H9 (cell line): Measurements from ENCODE around the gene ACSM3. TPM values are rescaled to one million over a fixed set of nuclear protein-coding genes. Genes with fewer than 3 reads are reported as not detected.

Experiments
- DNase-seq: peaks from one replicate; pipeline ENCODE4 v3.0.0-alpha.2; 2017
- H2AFZ ChIP-seq: one replicate; pipeline ENCODE4 v1.6.1; 2013; ENCODE audit warnings: mild to moderate bottlenecking, low read length, control low read depth, moderate library complexity
- H2AK5ac ChIP-seq: 2 replicates; pipeline ENCODE4 v1.6.1; 2013; ENCODE audit warnings: low read length, control low read depth, mixed read lengths; ENCODE audit not compliant: insufficient read length
- H2BK120ac ChIP-seq: one replicate; pipeline ENCODE4 v1.6.1; 2013; ENCODE audit warnings: low read depth, mild to moderate bottlenecking, low read length, control low read depth, inconsistent platforms; ENCODE audit not compliant: poor library complexity, severe bottlenecking
- H2BK12ac ChIP-seq: 2 replicates; pipeline ENCODE4 v1.6.1; 2013; ENCODE audit warnings: low read length, control low read depth, mixed read lengths, low read depth; ENCODE audit not compliant: insufficient read length
- H2BK15ac ChIP-seq: 2 replicates; pipeline ENCODE4 v1.6.1; 2013; ENCODE audit warnings: low read depth, low read length, control low read depth
- H2BK20ac ChIP-seq: one replicate; pipeline ENCODE4 v1.6.1; 2013; ENCODE audit warnings: low read depth, mild to moderate bottlenecking, low read length, control low read depth, inconsistent platforms; ENCODE audit not compliant: poor library complexity, severe bottlenecking
- H2BK5ac ChIP-seq: 2 replicates; pipeline ENCODE4 v1.6.1; 2013; ENCODE audit warnings: low read length, control low read depth, mixed read lengths; ENCODE audit not compliant: insufficient read length
- H3K14ac ChIP-seq: 2 replicates; pipeline ENCODE4 v1.6.1; 2013; ENCODE audit warnings: low read length, control low read depth; ENCODE audit not compliant: insufficient read depth
- H3K18ac ChIP-seq: 2 replicates; pipeline ENCODE4 v1.6.1; 2013; ENCODE audit warnings: low read depth, mild to moderate bottlenecking, mixed read lengths, low read length, control low read depth; ENCODE audit not compliant: insufficient read length
- H3K23ac ChIP-seq: 2 replicates; pipeline ENCODE4 v1.6.1; 2013; ENCODE audit warnings: low read length, control low read depth, mixed read lengths, low read depth; ENCODE audit not compliant: insufficient read length
- H3K23me2 ChIP-seq: 2 replicates; pipeline ENCODE4 v1.6.1; 2013; ENCODE audit warnings: low read depth, mild to moderate bottlenecking, mixed read lengths, low read length, control low read depth; ENCODE audit not compliant: insufficient read length, poor library complexity, severe bottlenecking
- H3K27ac ChIP-seq: 2 replicates; pipeline ENCODE4 v1.5.1; 2013; ENCODE audit warnings: low read length, control low read depth, mixed read lengths, low read depth; ENCODE audit not compliant: insufficient read length
- H3K27me3 ChIP-seq: 2 replicates; pipeline ENCODE4 v1.6.1; 2013; ENCODE audit warnings: low read length, control low read depth, inconsistent platforms; ENCODE audit not compliant: insufficient read depth
- H3K4ac ChIP-seq: 2 replicates; pipeline ENCODE4 v1.6.1; 2013; ENCODE audit warnings: low read depth, mild to moderate bottlenecking, control low read depth, inconsistent platforms, low read length, moderate library complexity
- H3K4me1 ChIP-seq: 2 replicates; pipeline ENCODE4 v1.6.1; 2013; ENCODE audit warnings: low read length, control low read depth, inconsistent platforms; ENCODE audit not compliant: insufficient read depth
- H3K4me2 ChIP-seq: 2 replicates; pipeline ENCODE4 v1.6.1; 2013; ENCODE audit warnings: low read length, control low read depth, mixed read lengths; ENCODE audit not compliant: insufficient read length, insufficient read depth
- H3K56ac ChIP-seq: 2 replicates; pipeline ENCODE4 v1.6.1; 2013; ENCODE audit warnings: low read depth, mild to moderate bottlenecking, mixed read lengths, low read length, control low read depth; ENCODE audit not compliant: insufficient read length
- H3K79me1 ChIP-seq: 2 replicates; pipeline ENCODE4 v1.6.1; 2013; ENCODE audit warnings: low read depth, mild to moderate bottlenecking, moderate library complexity, low read length, control low read depth, inconsistent platforms; ENCODE audit not compliant: insufficient read depth, poor library complexity, severe bottlenecking
- H3K79me2 ChIP-seq: 2 replicates; pipeline ENCODE4 v1.6.1; 2013; ENCODE audit warnings: low read length, control low read depth, inconsistent platforms; ENCODE audit not compliant: insufficient read depth
- H3K9ac ChIP-seq: 2 replicates; pipeline ENCODE4 v1.6.1; 2013; ENCODE audit warnings: low read length, control low read depth, mixed read lengths; ENCODE audit not compliant: insufficient read length; ENCODE audit errors: extremely low read depth
- H3K9me3 ChIP-seq: one replicate; pipeline ENCODE4 v1.6.1; 2013; ENCODE audit warnings: low read depth, low read length, inconsistent platforms; ENCODE audit not compliant: control insufficient read depth
- H3T11ph ChIP-seq: one replicate; pipeline ENCODE4 v1.6.1; 2013; ENCODE audit warnings: mild to moderate bottlenecking, low read length, control low read depth, inconsistent platforms
- H4K20me1 ChIP-seq: one replicate; pipeline ENCODE4 v1.6.1; 2013; ENCODE audit not compliant: control insufficient read depth, insufficient read length, insufficient read depth
- H4K5ac ChIP-seq: 2 replicates; pipeline ENCODE4 v1.6.1; 2013; ENCODE audit warnings: low read depth, mild to moderate bottlenecking, mixed read lengths, low read length, control low read depth; ENCODE audit not compliant: insufficient read length
- H4K8ac ChIP-seq: replicated peaks from 2 replicates; pipeline ENCODE4 v1.6.1; 2013; ENCODE audit warnings: low read length, control low read depth, mixed read lengths, low read depth; ENCODE audit not compliant: insufficient read length
- H4K91ac ChIP-seq: 2 replicates; pipeline ENCODE4 v1.6.1; 2013; ENCODE audit warnings: low read depth, mild to moderate bottlenecking, moderate library complexity, mixed read lengths, low read length, control low read depth; ENCODE audit not compliant: insufficient read length
- H3K27ac Mint-ChIP-seq, 3 experiments: 2 replicates in 2 of 3; 3 replicates in 1 of 3; pipeline ENCODE4 v1.8.0; 2020 to 2021; ENCODE audit warnings: mixed read lengths in 3 of 3, mild to moderate bottlenecking in 1 of 3, moderate library complexity in 1 of 3
- H3K27me3 Mint-ChIP-seq: 2 replicates; pipeline ENCODE4 v1.8.0; 2021; ENCODE audit warnings: low read depth, mild to moderate bottlenecking, moderate library complexity, mixed read lengths
- H3K36me3 Mint-ChIP-seq, 3 experiments: 2 replicates in 2 of 3; 3 replicates in 1 of 3; pipeline ENCODE4 v1.8.0; 2020 to 2021; ENCODE audit warnings: low read depth in 3 of 3, mixed read lengths in 3 of 3; ENCODE audit not compliant: insufficient read depth in 1 of 3
- H3K4me1 Mint-ChIP-seq, 2 experiments: 2 replicates each; pipeline ENCODE4 v1.8.0; 2020; ENCODE audit warnings: mixed read lengths in 2 of 2
- H3K4me3 Mint-ChIP-seq, 2 experiments: 2 replicates in 1 of 2; 3 replicates in 1 of 2; pipeline ENCODE4 v1.8.0; 2020 to 2021; ENCODE audit warnings: mild to moderate bottlenecking in 2 of 2, mixed read lengths in 2 of 2, moderate library complexity in 1 of 2
- H3K9me3 Mint-ChIP-seq, 2 experiments: 2 replicates in 1 of 2; 3 replicates in 1 of 2; pipeline ENCODE4 v1.8.0; 2020; ENCODE audit warnings: mild to moderate bottlenecking in 2 of 2, mixed read lengths in 2 of 2, moderate library complexity in 1 of 2
- CTCF ChIP-seq: fragments of 200-600 bp; sonication (generic); conservative IDR thresholded peaks from 3 replicates; pipeline ENCODE4 v1.8.0; 2021; ENCODE audit warnings: antibody characterized with exemption, mild to moderate bottlenecking
- WGBS: extraction: QIAGEN DNeasy Blood & Tissue Kit; methylation state at CpG from one replicate; pipeline ENCODE4 v1.1.7; 2013; ENCODE audit warnings: missing lambda C conversion rate, low lambda C conversion rate, mixed read lengths; ENCODE audit not compliant: insufficient read length; ENCODE audit errors: extremely low coverage; 5-methylcytosine and 5-hydroxymethylcytosine counted together
- total RNA-seq: library from RNA; stranded (reverse); gene quantifications from 2 replicates; pipeline ENCODE4 v1.2.1, GENCODE V29; 2021

ACSM3 gene
- total RNA-seq, 1 experiment from 2014 or later, result 3.1 TPM

- H2AK5ac ChIP-seq, result no peak overlapping the region
- no peak overlapping the region for H3K9ac ChIP-seq
- no peak overlapping the region for H3T11ph ChIP-seq
- H3K27me3 Mint-ChIP-seq, result peaks cover 4% of the 10 kb centered on the region
- WGBS, result no CpG with 5 or more reads among the region's 7 CpGs
- H3K36me3 Mint-ChIP-seq, result peaks cover 0 to 11% (median 6%) of the 10 kb centered on the region in 3 experiments; a peak in 4 of 7 replicates
- H2BK20ac ChIP-seq, result no peak overlapping the region
- no peak overlapping the region for H3K23ac ChIP-seq
- no peaks in the 10 kb centered on the region for H3K27me3 ChIP-seq
- no peak overlapping the region for H3K4me2 ChIP-seq
- H3K27ac ChIP-seq, result no peak overlapping the region
- H2BK15ac ChIP-seq, result no peak overlapping the region
- no peaks in the 10 kb centered on the region for H4K20me1 ChIP-seq
- no peak overlapping the region for H4K91ac ChIP-seq
- no peaks in the 10 kb centered on the region for H3K79me1 ChIP-seq
- peaks cover 5% of the 10 kb centered on the region for H3K23me2 ChIP-seq
- H3K4ac ChIP-seq, result no peak overlapping the region
- peaks cover 26 to 29% of the 10 kb centered on the region in 2 experiments for H3K9me3 Mint-ChIP-seq
- no peak overlapping the region for H3K14ac ChIP-seq
- no peak for DNase-seq
- no peak overlapping the region for H3K4me3 Mint-ChIP-seq
- H4K8ac ChIP-seq, result no peak overlapping the region
- H2AFZ ChIP-seq, result no peak overlapping the region
- no peak for TF ChIP-seq CTCF
- H2BK120ac ChIP-seq, result no peak overlapping the region
- no peaks in the 10 kb centered on the region; the same call in 1 of the 2 replicates for H3K4me1 ChIP-seq
- H2BK5ac ChIP-seq, result no peak overlapping the region
- no peak overlapping the region for H2BK12ac ChIP-seq
- H3K79me2 ChIP-seq, result peaks cover 9% of the 10 kb centered on the region; the same call in 1 of the 2 replicates
- H3K9me3 ChIP-seq, result no peaks in the 10 kb centered on the region
- H3K4me1 Mint-ChIP-seq, result peaks cover 7 to 8% of the 10 kb centered on the region in 2 experiments
- H4K5ac ChIP-seq, result no peak overlapping the region
- no peak overlapping the region for H3K18ac ChIP-seq
- H3K56ac ChIP-seq, result no peak overlapping the region
- H3K27ac Mint-ChIP-seq, result no peak overlapping the region
These were observed 18.8 kb upstream of the ACSM3 start for GRCh38 chr16:20744922-20745440.
